HUES48 (cell line): ENCODE measurements around the gene MT1HL1.

Source experiments
- H3K27ac ChIP-seq: one replicate; pipeline ENCODE4 v1.7.0; 2013; ENCODE audit warnings: low read depth, low read length, inconsistent platforms
- H3K27me3 ChIP-seq: 2 replicates; pipeline ENCODE4 v1.6.1; 2013; ENCODE audit warnings: mild to moderate bottlenecking, low read length; ENCODE audit not compliant: control insufficient read depth, insufficient read depth
- H3K36me3 ChIP-seq: 2 replicates; pipeline ENCODE4 v1.6.1; 2013; ENCODE audit warnings: low read length; ENCODE audit not compliant: control insufficient read depth, insufficient read depth
- H3K4me1 ChIP-seq: 2 replicates; pipeline ENCODE4 v1.6.1; 2013; ENCODE audit warnings: mild to moderate bottlenecking, low read length; ENCODE audit not compliant: control insufficient read depth, insufficient read depth
- H3K4me3 ChIP-seq: 2 replicates; pipeline ENCODE4 v1.5.1; 2013; ENCODE audit warnings: mild to moderate bottlenecking, low read depth, low read length
- H3K9ac ChIP-seq: 2 replicates; pipeline ENCODE4 v1.6.1; 2013; ENCODE audit warnings: mild to moderate bottlenecking, low read depth, low read length, moderate library complexity
- H3K9me3 ChIP-seq: 2 replicates; pipeline ENCODE4 v1.6.1; 2013; ENCODE audit warnings: low read length; ENCODE audit not compliant: control insufficient read depth, insufficient read depth

MT1HL1 gene

DNA sequence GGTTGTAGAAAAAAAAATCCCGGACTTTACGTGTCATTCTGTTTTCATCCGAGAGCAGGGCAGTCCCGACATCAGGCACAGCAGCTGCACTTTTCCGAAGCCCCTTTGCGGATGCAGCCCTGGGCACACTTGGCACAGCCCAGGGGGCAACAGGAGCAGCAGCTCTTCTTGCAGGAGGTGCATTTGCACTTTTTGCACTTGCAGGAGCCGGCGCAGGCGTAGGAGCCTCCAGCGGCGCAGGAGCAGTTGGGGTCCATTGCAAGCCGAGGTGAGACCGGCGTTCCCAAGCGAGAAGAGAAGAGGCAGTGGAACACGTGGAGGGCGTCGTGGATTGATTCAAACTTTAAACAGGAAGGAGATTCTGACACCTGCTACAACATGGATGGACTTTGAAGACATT lies at the start of gene MT1HL1:
MT1HL1 (minus strand) TSS at position 326 of the 400 bp plus-strand sequence; CDS start at position 257, 69 bp downstream.
- Histone ChIP-seq H3K9ac (no peak within 1 kb of the TSS), H3K9me3 (no peaks in the 10 kb centered on the region), H3K36me3 (no peaks in the 10 kb centered on the region), H3K4me3 (no peak within 1 kb of the TSS), H3K4me1 (peaks cover 11% of the 10 kb centered on the region), H3K27me3 (no peaks in the 10 kb centered on the region), H3K27ac (no peak within 1 kb of the TSS)

DNA sequence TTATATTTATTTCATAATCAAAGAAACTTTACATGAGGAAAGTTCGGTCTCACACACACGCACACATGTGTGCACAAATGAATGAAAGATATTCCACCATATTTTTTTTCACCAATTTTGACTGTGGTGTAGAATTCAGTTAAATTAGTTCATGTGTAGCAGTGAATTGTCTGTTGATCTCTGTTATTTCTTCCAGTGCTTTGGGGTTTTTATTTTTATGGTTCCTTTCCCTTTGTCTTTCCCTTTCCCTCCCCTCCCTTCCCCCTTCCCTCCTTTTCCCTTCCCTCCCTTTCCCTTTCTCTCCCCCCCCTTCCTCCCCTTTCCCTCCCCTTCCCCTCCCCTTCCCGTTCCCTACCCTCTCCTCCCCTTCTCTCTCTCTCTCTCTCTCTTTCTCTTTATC lies 46.7 kb upstream of the MT1HL1 start:
- Histone ChIP-seq H3K27ac (no peak overlapping the region), H3K9ac (no peak overlapping the region), H3K36me3 (no peaks in the 10 kb centered on the region; the same call in 1 of the 2 replicates), H3K4me3 (no peak overlapping the region), H3K27me3 (no peaks in the 10 kb centered on the region), H3K4me1 (peaks cover 30% of the 10 kb centered on the region), H3K9me3 (no peaks in the 10 kb centered on the region)

DNA sequence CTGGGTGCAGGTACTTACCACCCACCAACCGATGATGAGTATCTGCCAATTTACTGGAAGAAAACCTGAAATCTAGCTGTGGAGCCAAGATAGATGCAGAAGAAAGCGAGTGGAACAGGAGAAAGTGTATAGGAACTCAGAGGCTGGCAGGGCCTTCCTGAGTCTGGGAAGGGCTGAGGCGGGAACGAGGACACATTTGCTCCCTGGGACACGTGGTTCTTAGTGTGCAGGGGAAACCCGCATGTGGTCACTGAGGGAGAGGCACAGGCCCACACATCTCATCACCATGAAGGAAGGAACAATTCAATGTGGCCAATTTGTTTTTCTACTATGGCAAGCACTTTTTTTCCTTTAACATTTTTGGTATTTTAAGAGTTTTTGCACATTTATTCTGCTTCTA lies 45.9 kb upstream of the MT1HL1 start:
- H3K36me3 ChIP-seq: no peaks in the 10 kb centered on the region
- no peak overlapping the region for H3K9ac ChIP-seq
- H3K4me1 ChIP-seq: peaks cover 38% of the 10 kb centered on the region
- H3K4me3 ChIP-seq: no peak overlapping the region
- H3K9me3 ChIP-seq: no peaks in the 10 kb centered on the region
- H3K27ac ChIP-seq: peak overlapping the region; percentile 34
- H3K27me3 ChIP-seq: no peaks in the 10 kb centered on the region

DNA sequence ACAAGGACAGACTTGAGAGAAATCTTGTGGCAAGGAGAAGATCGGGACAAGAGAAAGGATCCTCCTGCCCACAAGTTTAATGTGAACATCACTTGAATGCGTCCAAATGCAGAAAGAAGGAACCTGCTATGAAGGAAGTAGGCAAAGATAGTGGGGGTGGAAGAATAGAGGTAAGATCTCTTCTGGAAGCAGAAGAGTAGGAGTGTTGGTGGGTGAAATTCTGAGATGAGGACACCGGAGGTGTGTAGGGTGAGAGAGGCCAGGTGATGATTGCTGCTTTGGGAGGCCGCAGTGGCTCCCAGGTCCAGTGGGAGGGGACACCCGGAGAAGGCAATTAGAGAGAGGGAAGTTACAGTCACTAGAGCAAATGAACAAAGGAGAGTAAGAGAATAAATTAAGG lies 44.6 kb upstream of the MT1HL1 start:
- H3K4me1 ChIP-seq: peaks cover 51% of the 10 kb centered on the region
- peaks cover 7% of the 10 kb centered on the region for H3K27me3 ChIP-seq
- H3K36me3 ChIP-seq: no peaks in the 10 kb centered on the region
- H3K9ac ChIP-seq: no peak overlapping the region
- no peak overlapping the region for H3K4me3 ChIP-seq
- peak overlapping the region; percentile 34 for H3K27ac ChIP-seq
- H3K9me3 ChIP-seq: no peaks in the 10 kb centered on the region

DNA sequence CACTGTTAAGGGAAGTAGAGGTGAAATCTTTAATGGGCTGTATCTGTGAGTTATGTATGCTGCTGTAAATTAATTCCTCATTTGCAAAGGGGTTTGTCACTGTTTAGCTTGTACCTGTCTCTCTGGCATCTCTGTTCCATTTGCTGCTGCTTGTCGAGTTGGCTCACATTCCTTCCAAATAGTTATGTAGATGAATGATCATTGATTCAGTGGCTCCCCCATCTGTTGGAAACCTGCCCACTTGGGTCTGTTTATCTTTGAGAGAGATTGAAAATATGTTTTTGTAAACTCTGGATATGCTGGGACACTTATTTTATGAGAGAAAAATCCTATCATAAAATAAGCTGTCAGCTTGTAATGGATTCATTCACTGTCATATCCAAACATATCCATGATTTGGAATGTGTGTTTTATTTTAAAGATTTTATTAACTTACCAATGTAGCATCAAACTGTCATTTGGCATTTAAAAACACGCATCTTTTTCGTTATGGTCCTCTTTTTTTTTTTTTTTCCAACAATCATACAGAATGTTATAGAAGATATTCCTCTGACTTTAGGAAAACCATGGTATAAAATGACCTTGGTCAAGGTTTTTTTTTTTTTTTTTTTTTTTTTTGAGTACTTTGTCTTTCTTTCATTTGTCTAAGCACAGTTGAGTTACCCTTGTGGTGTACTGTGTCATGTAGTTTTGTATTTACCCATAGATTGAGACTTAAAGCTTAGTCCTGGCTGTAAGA lies 41.2 kb upstream of the MT1HL1 start:
- peaks cover 61% of the 10 kb centered on the region for H3K4me1 ChIP-seq
- H3K27me3 ChIP-seq: peaks cover 35% of the 10 kb centered on the region
- no peak overlapping the region for H3K9ac ChIP-seq
- peak overlapping the region; percentile 72 for H3K4me3 ChIP-seq
- no peaks in the 10 kb centered on the region for H3K36me3 ChIP-seq
- no peaks in the 10 kb centered on the region for H3K9me3 ChIP-seq
- no peak overlapping the region for H3K27ac ChIP-seq

DNA sequence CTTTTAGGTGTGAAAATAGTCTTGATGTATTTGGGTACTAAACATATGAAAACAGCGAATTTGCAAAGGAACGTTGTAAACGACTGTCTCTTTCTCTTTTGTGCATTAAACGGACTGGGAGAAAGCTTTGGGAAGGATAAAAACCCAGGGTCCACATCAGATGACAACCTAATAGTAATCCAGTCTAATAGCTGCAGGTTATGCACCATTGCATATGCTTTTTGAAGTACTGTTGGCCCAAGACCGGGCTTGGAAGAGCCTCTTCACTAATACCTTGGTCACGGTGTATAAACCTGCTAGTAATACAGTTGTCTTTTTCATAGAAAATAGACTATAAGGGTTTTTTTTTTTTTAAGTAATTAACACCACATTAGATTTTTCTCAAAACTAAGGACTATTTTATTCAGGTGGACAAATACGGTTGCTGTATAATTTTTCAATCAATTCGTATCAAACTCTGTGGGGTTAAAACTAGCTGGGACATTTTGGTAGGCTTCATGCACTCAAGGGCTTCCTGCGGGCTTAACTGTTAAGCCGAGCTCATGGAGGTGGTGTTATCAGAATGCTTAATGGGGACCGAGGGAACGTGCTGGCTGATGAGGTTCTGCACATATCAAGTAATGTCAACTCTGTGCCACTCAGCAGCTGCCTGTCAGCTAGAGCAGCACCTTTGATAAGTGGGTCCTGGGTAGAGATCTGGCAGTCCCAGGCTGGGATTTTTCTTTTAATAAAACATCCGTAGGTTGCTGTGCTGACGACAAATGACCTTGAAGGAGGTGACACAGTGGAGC lies 39.8 kb upstream of the MT1HL1 start:
- peak overlapping the region; percentile 72 for H3K4me3 ChIP-seq
- H3K9me3 ChIP-seq: no peaks in the 10 kb centered on the region
- peaks cover 49% of the 10 kb centered on the region for H3K4me1 ChIP-seq
- H3K36me3 ChIP-seq: no peaks in the 10 kb centered on the region
- H3K27ac ChIP-seq: no peak overlapping the region
- no peak overlapping the region for H3K9ac ChIP-seq
- H3K27me3 ChIP-seq: peaks cover 40% of the 10 kb centered on the region

DNA sequence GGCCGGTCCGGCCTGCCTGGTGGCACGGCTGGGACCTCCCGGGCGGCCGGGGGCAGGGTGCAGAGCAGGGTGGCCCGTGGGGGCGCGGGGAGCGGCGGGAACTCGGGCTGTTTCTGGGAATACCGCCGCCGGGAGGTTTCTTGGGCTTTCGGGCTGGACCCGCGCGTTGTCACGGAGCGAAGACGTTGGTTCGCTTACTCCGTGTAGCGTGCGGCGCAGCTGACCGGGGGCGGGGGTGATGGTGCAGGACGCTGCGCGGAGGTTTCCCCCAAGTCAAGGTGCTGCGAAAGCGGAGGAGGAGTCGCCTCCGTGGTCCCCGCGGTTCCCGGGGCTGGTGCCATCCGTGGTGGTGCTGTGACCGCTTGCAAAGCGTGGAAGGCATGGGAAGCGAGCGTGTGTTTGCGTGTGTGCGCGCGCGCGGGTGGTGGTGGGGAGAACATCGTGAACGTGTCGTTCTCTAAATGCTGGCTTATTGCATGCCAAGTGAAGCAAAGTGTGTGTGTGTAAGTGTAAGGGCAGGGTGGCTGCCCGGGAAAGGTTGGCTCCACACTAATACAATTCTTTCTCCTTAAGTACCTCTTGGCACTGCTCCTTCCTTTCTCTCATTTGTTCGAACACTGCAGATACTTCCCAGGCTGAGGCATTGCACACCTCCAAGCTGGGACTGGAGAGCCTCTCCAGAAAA lies 38.8 kb upstream of the MT1HL1 start:
- Histone ChIP-seq H3K4me1 (peaks cover 46% of the 10 kb centered on the region), H3K4me3 (peak overlapping the region; percentile 72), H3K9ac (no peak overlapping the region), H3K27ac (no peak overlapping the region), H3K27me3 (peaks cover 40% of the 10 kb centered on the region), H3K36me3 (no peaks in the 10 kb centered on the region), H3K9me3 (no peaks in the 10 kb centered on the region)

DNA sequence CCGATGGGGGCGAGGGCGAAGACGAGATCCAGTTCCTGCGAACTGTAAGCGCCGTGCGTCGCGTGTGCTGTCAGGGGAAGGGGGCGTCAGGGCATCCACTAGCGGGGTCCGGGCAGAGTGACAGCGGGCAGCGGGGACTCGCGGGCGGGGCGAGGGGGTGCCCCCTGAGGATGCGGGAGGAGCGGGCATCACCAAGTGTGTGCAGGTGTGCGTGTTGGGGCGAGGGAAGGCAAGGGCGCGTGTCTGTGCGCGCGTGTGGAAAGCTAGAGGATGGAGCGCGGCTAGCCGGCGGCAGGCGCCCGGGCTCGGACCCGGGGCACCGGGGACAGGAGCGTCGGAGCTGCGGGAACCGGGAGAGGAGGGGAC lies 38.3 kb upstream of the MT1HL1 start:
- no peaks in the 10 kb centered on the region for H3K9me3 ChIP-seq
- no peaks in the 10 kb centered on the region for H3K36me3 ChIP-seq
- H3K27ac ChIP-seq: no peak overlapping the region
- H3K4me3 ChIP-seq: peak overlapping the region; percentile 72
- no peak overlapping the region; the same call in 1 of the 2 replicates for H3K9ac ChIP-seq
- peaks cover 46% of the 10 kb centered on the region for H3K4me1 ChIP-seq
- peaks cover 40% of the 10 kb centered on the region for H3K27me3 ChIP-seq

DNA sequence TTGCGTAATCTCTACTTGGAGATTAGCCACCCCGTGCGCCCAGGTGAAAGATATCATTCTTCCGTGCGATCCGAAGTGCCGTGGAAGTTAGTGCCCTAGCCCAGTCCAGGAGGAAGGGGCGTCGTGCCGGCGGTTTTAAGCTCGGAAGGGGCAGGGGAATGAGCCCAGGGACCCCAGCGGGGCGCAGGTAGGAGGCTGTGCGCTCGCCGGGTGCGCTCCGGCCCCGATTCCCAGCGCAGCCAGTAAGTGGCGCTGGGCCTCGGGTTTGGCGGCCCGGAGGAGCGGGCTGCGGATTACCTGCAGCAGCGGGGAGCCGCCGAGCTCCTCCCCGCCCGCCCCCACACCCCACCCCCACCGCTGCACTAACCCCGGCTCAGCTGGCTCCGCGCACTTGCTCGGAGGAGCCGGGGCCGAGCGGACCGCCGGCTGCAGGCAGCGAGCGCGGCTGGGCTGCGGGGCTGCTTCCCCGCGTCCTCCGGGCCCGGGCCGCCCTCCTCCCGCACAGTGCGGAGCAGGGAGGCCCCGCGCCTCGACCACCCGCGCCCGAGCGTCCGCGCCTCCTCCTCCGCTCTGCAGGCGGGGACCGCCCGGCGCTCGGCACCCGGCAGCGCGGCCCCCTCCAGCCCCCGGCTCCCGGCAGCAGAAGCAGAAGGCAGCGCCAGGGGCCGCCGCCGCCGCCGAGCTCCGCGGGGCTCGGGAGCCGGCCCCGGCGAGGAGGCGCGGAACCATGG lies 37.7 kb upstream of the MT1HL1 start, which contains the start of gene RYR2:
RYR2 (plus strand) TSS at position 390 of the 731 bp plus-strand sequence; CDS start at position 728, 338 bp downstream.
- Histone ChIP-seq H3K4me1 (peaks cover 45% of the 10 kb centered on the region), H3K36me3 (no peaks in the 10 kb centered on the region), H3K27ac (no peak within 1 kb of the TSS), H3K27me3 (peaks cover 40% of the 10 kb centered on the region), H3K4me3 (peak within 1 kb of the TSS; percentile 72), H3K9ac (no peak within 1 kb of the TSS; the same call in 1 of the 2 replicates), H3K9me3 (no peaks in the 10 kb centered on the region)

DNA sequence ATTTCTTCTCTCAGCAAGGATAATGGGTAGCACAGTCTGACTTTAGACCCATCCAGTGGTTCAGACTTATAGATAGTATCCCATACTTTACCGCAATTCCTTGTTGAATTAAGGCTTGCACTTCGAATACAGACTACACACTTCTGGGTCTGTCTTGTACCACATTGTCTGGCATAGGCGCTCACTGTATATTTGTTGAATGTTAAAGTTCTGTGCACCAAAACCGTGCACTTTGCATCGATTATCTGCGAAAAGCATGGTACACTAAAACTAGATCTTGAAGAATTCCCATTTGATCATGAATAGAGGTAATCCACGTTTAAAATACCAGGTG lies 37.2 kb upstream of the MT1HL1 start:
- peak overlapping the region; percentile 60 for H3K4me3 ChIP-seq
- peaks cover 40% of the 10 kb centered on the region for H3K27me3 ChIP-seq
- peaks cover 39% of the 10 kb centered on the region for H3K4me1 ChIP-seq
- H3K9ac ChIP-seq: no peak overlapping the region
- no peak overlapping the region for H3K27ac ChIP-seq
- no peaks in the 10 kb centered on the region for H3K36me3 ChIP-seq
- no peaks in the 10 kb centered on the region for H3K9me3 ChIP-seq
